IMR-90 (cell line): ENCODE data around the gene PIP4K2A. TPM values are rescaled to one million over a fixed set of nuclear protein-coding genes. Genes with fewer than 3 reads are reported as not detected.
"Not testable (repeated sequence)": the region's sequence is repeated elsewhere in the genome, so short reads cannot be mapped to it uniquely, and the experiment has no call there.

Experiments used
- ATAC-seq: fragments of 200-7000 bp; cut with Tn5 transposase; 2 replicates; pipeline ENCODE4 v1.9.1; 2020; ENCODE audit warnings: low read depth, mild to moderate bottlenecking, moderate library complexity
- BruUV-seq: library from RNA; stranded (reverse); fragments of 400-500 nt; replicated peaks from 2 replicates; lab custom pipeline; 2021; lab: Mats Ljungman, UMichigan
- CTCF ChIA-PET: fragments of 300-600 bp; formaldehyde crosslinking; extraction: SDS; loops from one replicate; lab custom pipeline; 2021; ENCODE audit warnings: antibody characterized with exemption; lab: Yijun Ruan, JAX
- POLR2A ChIA-PET: fragments of 300-600 bp; sonication (Branson Sonifier 250); formaldehyde crosslinking; loops from one replicate; lab custom pipeline; 2022; ENCODE audit warnings: antibody characterized with exemption; ENCODE audit not compliant: unreplicated experiment; lab: Charles Lee
- DNase-seq: peaks from one replicate; pipeline ENCODE4 v3.0.0; 2013
- H2AFZ ChIP-seq: replicated peaks from 2 replicates; pipeline ENCODE3; 2013; ENCODE audit warnings: low read length, mild to moderate bottlenecking; ENCODE audit not compliant: poor library complexity
- H2AK5ac ChIP-seq: 2 replicates; pipeline ENCODE4 v1.6.1; 2013; ENCODE audit warnings: low read depth, low read length, inconsistent platforms
- H2AK9ac ChIP-seq: replicated peaks from 2 replicates; pipeline ENCODE3; 2013; ENCODE audit warnings: mild to moderate bottlenecking, low read depth, low read length, moderate library complexity; ENCODE audit not compliant: poor library complexity
- H2BK120ac ChIP-seq: 2 replicates; pipeline ENCODE4 v1.6.1; 2013; ENCODE audit warnings: low read depth, low read length, inconsistent platforms
- H2BK15ac ChIP-seq: 3 replicates; pipeline ENCODE4 v1.6.1; 2013; ENCODE audit warnings: low read depth, low read length, inconsistent platforms
- H2BK20ac ChIP-seq: 2 replicates; pipeline ENCODE4 v1.6.1; 2013; ENCODE audit warnings: low read depth, mild to moderate bottlenecking, inconsistent platforms, low read length, moderate library complexity
- H2BK5ac ChIP-seq: 2 replicates; pipeline ENCODE4 v1.6.1; 2013; ENCODE audit warnings: mild to moderate bottlenecking, low read depth, low read length, inconsistent platforms; ENCODE audit not compliant: poor library complexity, severe bottlenecking
- H3K14ac ChIP-seq: replicated peaks from 2 replicates; pipeline ENCODE4 v1.6.1; 2013; ENCODE audit warnings: low read depth, low read length, inconsistent platforms
- H3K18ac ChIP-seq: 2 replicates; pipeline ENCODE4 v1.6.1; 2013; ENCODE audit warnings: low read depth, low read length, control low read depth
- H3K23ac ChIP-seq: 2 replicates; pipeline ENCODE4 v1.6.1; 2013; ENCODE audit warnings: low read depth, low read length, inconsistent platforms
- H3K27ac ChIP-seq: 2 replicates; pipeline ENCODE4 v1.5.1; 2013; ENCODE audit warnings: mild to moderate bottlenecking, control low read depth, low read length; ENCODE audit not compliant: insufficient read depth
- H3K27me3 ChIP-seq: 2 replicates; pipeline ENCODE4 v1.6.1; 2013; ENCODE audit warnings: low read length; ENCODE audit not compliant: control insufficient read depth, insufficient read depth
- H3K36me3 ChIP-seq: 2 replicates; pipeline ENCODE4 v1.6.1; 2013; ENCODE audit warnings: low read length, mixed read lengths; ENCODE audit not compliant: control insufficient read depth, insufficient read depth
- H3K4ac ChIP-seq: 2 replicates; pipeline ENCODE4 v1.6.1; 2013; ENCODE audit warnings: low read depth, low read length, inconsistent platforms
- H3K4me1 ChIP-seq: 2 replicates; pipeline ENCODE4 v1.6.1; 2013; ENCODE audit warnings: low read length, mixed read lengths; ENCODE audit not compliant: control insufficient read depth, insufficient read depth
- H3K4me2 ChIP-seq: 2 replicates; pipeline ENCODE4 v1.6.1; 2013; ENCODE audit warnings: low read depth, mild to moderate bottlenecking, control low read depth, low read length, moderate library complexity
- H3K4me3 ChIP-seq: 2 replicates; pipeline ENCODE4 v1.5.1; 2013; ENCODE audit warnings: low read depth, mild to moderate bottlenecking, control low read depth, low read length, moderate library complexity; ENCODE audit not compliant: insufficient read depth
- H3K56ac ChIP-seq: 2 replicates; pipeline ENCODE4 v1.6.1; 2013; ENCODE audit warnings: low read length, inconsistent platforms; ENCODE audit not compliant: insufficient read depth; ENCODE audit errors: extremely low read depth
- H3K79me1 ChIP-seq, 2 experiments: 2 replicates each; pipeline ENCODE4 v1.6.1; 2013; ENCODE audit warnings: low read length in 2 of 2, inconsistent platforms in 1 of 2, low read depth in 1 of 2
- H3K9ac ChIP-seq: 2 replicates; pipeline ENCODE4 v1.6.1; 2013; ENCODE audit warnings: low read depth, low read length, control low read depth
- H3K9me1 ChIP-seq: 2 replicates; pipeline ENCODE4 v1.6.1; 2013; ENCODE audit warnings: low read length, inconsistent platforms; ENCODE audit not compliant: insufficient read depth
- H3K9me3 ChIP-seq: 2 replicates; pipeline ENCODE4 v1.6.1; 2013; ENCODE audit warnings: low read length; ENCODE audit not compliant: control insufficient read depth, insufficient read depth
- H4K20me1 ChIP-seq: 2 replicates; pipeline ENCODE4 v1.6.1; 2013; ENCODE audit warnings: low read length, inconsistent platforms; ENCODE audit not compliant: insufficient read depth
- H4K5ac ChIP-seq: 2 replicates; pipeline ENCODE4 v1.6.1; 2013; ENCODE audit warnings: mild to moderate bottlenecking, low read depth, low read length, control low read depth
- H4K8ac ChIP-seq, 2 experiments: 2 replicates each; pipeline ENCODE4 v1.6.1; 2013; ENCODE audit warnings: low read depth in 2 of 2, low read length in 2 of 2, control low read depth in 1 of 2, inconsistent platforms in 1 of 2
- H4K91ac ChIP-seq: 2 replicates; pipeline ENCODE4 v1.6.1; 2013; ENCODE audit warnings: low read depth, low read length, inconsistent platforms; ENCODE audit not compliant: insufficient read depth
- FOS ChIP-seq: fragments of 150-350 bp; IDR thresholded peaks from 2 replicates; pipeline ENCODE4 v1.6.1; 2016; ENCODE audit warnings: low read depth, low read length
- USF2 ChIP-seq: fragments of 150-350 bp; IDR thresholded peaks from 2 replicates; pipeline ENCODE4 v1.6.1; 2017; ENCODE audit warnings: mild to moderate bottlenecking, antibody characterized with exemption, low read length, low read depth
- WGBS, 2 experiments: methylation state at CpG; one replicate each; pipeline versions ENCODE4 v1.1.5 to v1.1.7; 2013; ENCODE audit warnings: missing lambda C conversion rate in 2 of 2; ENCODE audit not compliant: insufficient read length in 1 of 2; ENCODE audit errors: extremely low coverage in 2 of 2; 5-methylcytosine and 5-hydroxymethylcytosine counted together
- dilution Hi-C: fragments of 300-500 bp; cut with HindIII; formaldehyde crosslinking; loops from one replicate; pipeline ENCODE4 v1.14.3; 2018; ENCODE audit warnings: low sequenced_read_pairs; ENCODE audit not compliant: unreplicated experiment
- in situ Hi-C: fragments of 300-500 bp; cut with MboI; formaldehyde crosslinking; loops from 3 replicates; pipeline ENCODE4 v1.14.3; 2019; ENCODE audit warnings: low sequenced_read_pairs, inconsistent platforms, mixed read lengths
- intact Hi-C: fragments of 100-400 bp; cut with micrococcal nuclease; formaldehyde crosslinking; loops from 2 replicates; pipeline ENCODE4 v1.10.0; 2022
- polyA plus RNA-seq, 3 experiments: library from polyadenylated mRNA; depleted of rRNA; stranded (reverse); fragments of >200 nt; gene quantifications; 2 replicates each; pipeline ENCODE4 v1.2.3, GENCODE V29; 2012; ENCODE audit warnings: low replicate concordance in 1 of 3
- total RNA-seq: library from RNA; depleted of rRNA; stranded (reverse); fragments of >200 nt; gene quantifications from 2 replicates; pipeline ENCODE4 v1.2.3, GENCODE V29; 2012

The PIP4K2A gene
- total and polyA plus RNA-seq, 2 of the 4 experiments (the other 2 are of a cell fraction): 9.8 to 18.1 TPM

- dilution Hi-C loops (no loop called here), intact Hi-C loops (no loop called here), in situ Hi-C loops (loop anchor here (10.0 kb wide), 1 partner anchor 379 kb away; the partner anchor contains the start of gene COMMD3)
- Histone ChIP-seq H4K5ac (no peak overlapping the region), H3K4ac (no peak overlapping the region), H2AK5ac (no peak overlapping the region), H3K56ac (no peak overlapping the region), H3K14ac (no peak overlapping the region), H3K23ac (no peak overlapping the region), H3K18ac (no peak overlapping the region), H3K9me3 (no peaks in the 10 kb centered on the region), H2AFZ (no peak overlapping the region), H2BK20ac (no peak overlapping the region), H3K4me1 (peaks cover 7% of the 10 kb centered on the region), H2AK9ac (no peak overlapping the region), H4K91ac (no peak overlapping the region), H3K36me3 (no peaks in the 10 kb centered on the region), H3K27ac (no peak overlapping the region), H2BK5ac (no peak overlapping the region), H2BK120ac (no peak overlapping the region), H3K4me3 (no peak overlapping the region), H3K9me1 (peaks cover 3% of the 10 kb centered on the region; the same call in 1 of the 2 replicates), H3K79me1 (peaks cover 46 to 64% of the 10 kb centered on the region in 2 experiments), H4K20me1 (peaks cover 24% of the 10 kb centered on the region), H2BK15ac (no peak overlapping the region), H3K9ac (no peak overlapping the region), H3K27me3 (no peaks in the 10 kb centered on the region), H3K4me2 (no peak overlapping the region; the same call in 1 of the 2 replicates), H4K8ac (no peak overlapping the region)
- ATAC-seq (peak; percentile 89), DNase-seq (peak; percentile 84)
- CTCF ChIA-PET: no interaction called here
- BruUV-seq: no TSS peak
- POLR2A ChIA-PET: no interaction called here
- TF ChIP-seq USF2: no peak
- peak; percentile 34; the same call in 1 of the 2 replicates for TF ChIP-seq FOS
- WGBS, 2 experiments: no CpG with 5 or more reads among the region's 5 CpGs
These were observed 21.0 kb downstream of the PIP4K2A start for GRCh38 chr10:22693371-22693784.

- H2BK20ac ChIP-seq, intact Hi-C loops, H3K9ac ChIP-seq, H3K4me2 ChIP-seq, H3K36me3 ChIP-seq, H3K27me3 ChIP-seq, H3K4ac ChIP-seq, dilution Hi-C loops, DNase-seq, ATAC-seq, H2BK120ac ChIP-seq, H2AFZ ChIP-seq, H4K5ac ChIP-seq, H3K18ac ChIP-seq, H3K14ac ChIP-seq, H4K91ac ChIP-seq, H4K8ac ChIP-seq, H3K27ac ChIP-seq, H3K4me3 ChIP-seq, H3K23ac ChIP-seq, POLR2A ChIA-PET, H2BK15ac ChIP-seq, CTCF ChIA-PET, H2BK5ac ChIP-seq, H3K56ac ChIP-seq, BruUV-seq, H2AK9ac ChIP-seq, H2AK5ac ChIP-seq, H3K4me1 ChIP-seq, H3K9me1 ChIP-seq, H3K9me3 ChIP-seq: not testable (repeated sequence)
- in situ Hi-C loops: loop anchor here (10.0 kb wide), 1 partner anchor 377 kb away; the partner anchor contains the start of gene COMMD3
- peaks cover 51 to 65% of the 10 kb centered on the region in 2 experiments for H3K79me1 ChIP-seq
- WGBS, 2 experiments: 100% methylated on average over 2 of the region's 5 CpGs; no CpG with 5 or more reads in 1 of the 2 experiments
- peaks cover 13% of the 10 kb centered on the region for H4K20me1 ChIP-seq
These were observed 22.3 kb downstream of the PIP4K2A start for GRCh38 chr10:22692119-22692518.
